HEK293T (cell line): ENCODE results near the gene STING1.

Source experiments
- ARNT ChIP-seq: fragments of 450-650 bp; IDR thresholded peaks from 2 replicates; pipeline ENCODE4 v1.6.1; 2017; ENCODE audit warnings: mild to moderate bottlenecking
- BHLHE40 ChIP-seq: fragments of 450-650 bp; IDR thresholded peaks from 2 replicates; pipeline ENCODE4 v1.6.1; 2016; ENCODE audit warnings: mild to moderate bottlenecking, moderate library complexity, borderline replicate concordance
- ELF4 ChIP-seq: fragments of 450-650 bp; IDR thresholded peaks from 2 replicates; pipeline ENCODE4 v1.6.1; 2017; ENCODE audit warnings: antibody characterized with exemption
- FOXK2 ChIP-seq: fragments of 450-650 bp; IDR thresholded peaks from 2 replicates; pipeline ENCODE4 v1.6.1; 2016; ENCODE audit warnings: mild to moderate bottlenecking
- PKNOX1 ChIP-seq: fragments of 450-650 bp; IDR thresholded peaks from 2 replicates; pipeline ENCODE4 v1.6.1; 2016
- SP1 ChIP-seq: fragments of 450-650 bp; IDR thresholded peaks from 2 replicates; pipeline ENCODE4 v1.6.1; 2017
- TARDBP ChIP-seq: fragments of 450-650 bp; IDR thresholded peaks from 2 replicates; pipeline ENCODE4 v1.6.1; 2016
- ZNF384 ChIP-seq: fragments of 450-650 bp; IDR thresholded peaks from 2 replicates; pipeline ENCODE4 v1.6.1; 2016

- TF ChIP-seq ZNF384 = no peak
- TF ChIP-seq ARNT = no peak
- TF ChIP-seq PKNOX1 = no peak
- no peak for TF ChIP-seq TARDBP
- TF ChIP-seq ELF4 = no peak
- TF ChIP-seq FOXK2 = no peak
- TF ChIP-seq SP1 = no peak
- no peak for TF ChIP-seq BHLHE40
These were observed 14.1 kb downstream of the STING1 start for GRCh38 chr5:139468421-139468931.
